HG03432 (cell line): ENCODE results near the gene DEFB131B.
"Not testable (repeated sequence)": the region's sequence is repeated elsewhere in the genome, so short reads cannot be mapped to it uniquely, and the experiment has no call there.

ENCODE experiments used
- ATAC-seq: cut with Tn5 transposase; IDR thresholded peaks from one replicate; pipeline ENCODE4 v1.9.1; 2021; ENCODE audit warnings: mild to moderate bottlenecking, moderate library complexity; ENCODE audit not compliant: unreplicated experiment

Gene DEFB131B, protein sequence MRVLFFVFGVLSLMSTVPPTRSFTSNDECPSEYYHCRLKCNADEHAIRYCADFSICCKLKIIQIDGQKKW

GRCh38 chr11:71878059-71878458 lies at the start of gene DEFB131B:
Gene DEFB131B, plus strand, starts transcription at chr11:71878453. Its CDS starts 0 bp downstream, at chr11:71878453.
- ATAC-seq: not testable (repeated sequence)

- not testable (repeated sequence) for ATAC-seq
Observed at GRCh38 chr11:71829247-71829646, 49.0 kb upstream of the DEFB131B start.

DNA sequence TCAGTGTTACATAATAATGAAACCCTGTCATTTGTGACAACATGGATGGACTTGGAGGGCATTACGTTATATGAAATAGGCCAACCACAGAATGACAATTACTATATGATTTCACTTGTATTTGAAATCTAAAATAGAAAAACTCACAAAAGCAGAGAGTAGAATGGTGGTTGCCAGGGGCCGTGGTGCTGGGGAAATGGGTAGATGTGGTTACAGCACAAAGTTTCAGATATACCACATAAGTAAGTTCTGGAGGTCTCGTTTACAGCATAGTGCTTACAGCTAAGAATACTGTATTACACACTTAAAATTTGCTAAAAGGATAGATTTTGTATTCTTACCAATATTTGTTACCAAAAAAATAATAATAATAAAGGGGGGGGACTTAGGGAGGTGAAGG lies 48.6 kb upstream of the DEFB131B start:
- not testable (repeated sequence) for ATAC-seq

DNA sequence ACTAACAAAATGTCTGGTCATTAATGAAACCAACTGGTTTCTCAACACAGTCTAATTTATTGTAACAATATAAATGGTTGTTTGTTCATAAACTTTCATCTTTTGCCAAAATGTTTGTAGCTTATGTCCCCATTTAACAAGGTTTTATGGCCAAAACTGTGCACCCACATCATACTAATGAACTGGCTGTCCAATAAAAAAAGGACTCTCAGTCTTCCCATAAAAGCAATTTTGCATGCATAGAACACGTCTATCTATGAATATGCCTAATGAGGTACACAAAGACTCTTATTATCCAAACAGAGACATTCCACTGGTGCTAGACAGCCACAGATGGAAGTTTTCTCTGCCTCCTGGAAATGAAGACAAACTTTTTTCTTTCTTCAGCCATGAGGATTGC lies 45.4 kb upstream of the DEFB131B start, which contains the start of gene DEFB108B:
DEFB108B (plus strand) TSS at position 390 of the 400 bp plus-strand sequence; CDS start at position 390, 0 bp downstream.
- ATAC-seq: not testable (repeated sequence)

DNA sequence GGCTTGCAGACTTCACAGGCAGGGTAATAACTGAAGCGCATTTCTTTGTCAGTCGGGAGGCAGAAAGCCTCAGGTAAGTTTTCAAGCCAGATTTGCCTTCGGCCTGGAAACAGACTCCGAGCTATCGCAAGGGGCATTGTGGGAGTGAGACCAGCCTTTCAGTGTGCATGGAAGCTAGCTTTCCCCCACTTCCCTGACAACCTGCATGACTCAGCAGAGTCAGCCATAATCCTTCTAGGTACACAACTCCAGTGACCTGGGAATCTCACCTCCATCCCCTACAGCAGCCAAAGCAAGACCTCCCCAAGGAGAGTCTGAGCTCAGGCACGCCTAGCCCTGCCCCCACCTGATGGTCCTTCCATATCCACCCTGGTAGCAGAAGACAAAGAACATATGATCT lies 35.5 kb upstream of the DEFB131B start:
- not testable (repeated sequence) for ATAC-seq

DNA sequence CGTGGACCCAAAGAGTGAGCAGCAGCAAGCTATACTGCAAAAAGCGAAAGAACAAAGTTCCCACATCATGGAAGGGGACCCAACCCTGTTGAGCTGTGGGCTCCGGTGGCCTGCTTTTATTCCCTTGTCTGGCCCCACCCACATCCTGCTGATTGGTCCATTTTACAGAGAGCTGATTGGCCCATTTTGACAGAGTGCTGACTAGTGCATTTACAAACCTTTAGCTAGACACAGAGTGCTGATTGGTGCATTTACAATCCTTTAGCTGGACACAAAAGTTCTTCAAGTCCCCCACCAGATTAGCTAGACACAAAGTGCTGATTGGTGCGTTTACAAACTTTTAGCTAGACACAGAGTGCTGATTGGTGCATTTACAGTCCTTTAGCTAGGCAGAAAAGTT lies 34.9 kb upstream of the DEFB131B start:
- ATAC-seq: not testable (repeated sequence)

GRCh38 chr11:71843858-71844257 lies 34.4 kb upstream of the DEFB131B start:
- ATAC-seq: no peak

- ATAC-seq: not testable (repeated sequence)
Observed at GRCh38 chr11:71853895-71854294, 24.4 kb upstream of the DEFB131B start.

- ATAC-seq: not testable (repeated sequence)
Observed at GRCh38 chr11:71855880-71856279, 22.4 kb upstream of the DEFB131B start.

DNA sequence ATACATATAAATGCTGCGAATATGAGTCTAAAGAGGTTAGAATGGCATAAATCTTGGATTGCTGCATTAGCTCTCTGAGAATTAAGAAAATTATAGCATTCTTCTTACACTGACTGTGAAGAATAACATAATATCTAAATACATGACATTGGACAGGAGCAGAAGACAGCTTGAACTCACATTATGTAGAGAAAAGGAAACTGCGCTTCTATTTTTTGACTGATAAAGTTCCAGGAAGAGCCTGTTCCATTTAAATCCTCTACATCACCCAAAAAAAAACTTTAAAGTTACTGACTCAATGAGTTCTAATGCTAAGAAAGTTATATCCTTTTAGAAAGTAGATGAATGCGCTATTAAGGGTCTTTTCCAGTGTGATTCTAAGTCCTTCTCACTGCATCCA lies 17.4 kb upstream of the DEFB131B start:
- not testable (repeated sequence) for ATAC-seq

GRCh38 chr11:71863978-71864627 lies 14.2 kb upstream of the DEFB131B start:
- not testable (repeated sequence) for ATAC-seq

- not testable (repeated sequence) for ATAC-seq
Observed at GRCh38 chr11:71867209-71867608, 11.0 kb upstream of the DEFB131B start.

GRCh38 chr11:71869931-71870330 lies 8.3 kb upstream of the DEFB131B start:
- not testable (repeated sequence) for ATAC-seq

GRCh38 chr11:71870661-71871060 lies 7.6 kb upstream of the DEFB131B start:
- not testable (repeated sequence) for ATAC-seq

DNA sequence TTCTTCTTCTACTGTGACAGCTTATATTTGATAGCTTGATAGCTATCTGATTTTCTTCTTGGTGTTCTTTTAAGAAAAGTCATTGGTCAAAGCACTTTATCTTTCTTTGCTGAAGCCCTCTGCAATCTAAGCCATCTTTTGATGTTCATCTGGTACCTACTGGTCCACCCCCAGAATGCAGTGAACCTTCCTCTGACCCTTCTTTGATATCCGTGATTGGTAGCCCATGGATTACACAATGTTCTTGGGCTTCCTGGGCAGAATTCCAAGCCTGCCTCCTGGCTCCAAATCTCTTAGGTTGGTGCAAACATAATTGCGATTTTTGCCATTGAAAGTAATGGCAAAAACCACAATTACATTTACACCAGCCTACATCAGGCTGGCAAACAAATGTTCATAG lies 2.0 kb upstream of the DEFB131B start:
- not testable (repeated sequence) for ATAC-seq

DNA sequence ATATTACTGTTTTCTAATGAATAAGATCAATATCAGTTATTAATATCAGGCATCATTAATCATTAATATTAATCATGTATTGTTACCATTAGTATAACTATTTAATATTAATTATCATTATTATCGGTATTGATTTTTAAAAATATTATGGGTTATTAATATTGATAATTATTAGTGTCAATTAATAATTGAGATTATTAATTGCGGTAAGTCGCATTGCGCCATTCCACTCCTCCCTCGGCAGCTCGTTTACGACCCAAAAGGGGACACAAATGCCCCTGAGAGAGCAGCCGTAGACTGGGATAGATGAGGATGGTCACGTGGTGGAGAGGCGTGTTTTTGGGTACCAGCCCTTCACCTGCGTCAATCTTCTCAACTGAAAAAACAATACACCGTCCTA lies 7.6 kb downstream of the DEFB131B start:
- not testable (repeated sequence) for ATAC-seq

GRCh38 chr11:71888335-71889010 lies 10.2 kb downstream of the DEFB131B start:
- ATAC-seq: not testable (repeated sequence)

GRCh38 chr11:71889181-71889872 lies 11.1 kb downstream of the DEFB131B start:
- not testable (repeated sequence) for ATAC-seq

- ATAC-seq: no peak
Observed at GRCh38 chr11:71895961-71896360, 17.7 kb downstream of the DEFB131B start.

DNA sequence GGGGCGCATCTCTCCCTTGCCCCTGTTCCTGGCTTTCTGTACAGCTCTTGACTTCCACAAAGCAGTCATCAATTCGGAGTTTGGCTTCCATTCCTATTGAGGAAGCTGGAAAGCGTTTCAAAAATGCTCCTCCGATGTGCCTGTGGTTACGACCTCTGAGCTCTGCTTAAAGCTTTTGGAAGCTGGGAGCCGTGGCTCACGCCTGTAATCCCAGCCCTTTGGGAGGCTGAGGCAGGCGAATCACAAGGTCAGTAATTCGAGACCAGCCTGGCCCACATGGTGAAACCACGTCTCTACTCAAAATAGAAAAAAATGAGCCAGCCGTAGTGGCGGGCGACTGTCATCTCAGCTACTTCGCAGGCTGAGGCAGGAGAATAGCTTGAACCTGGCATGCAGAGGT lies 22.9 kb downstream of the DEFB131B start:
- not testable (repeated sequence) for ATAC-seq

GRCh38 chr11:71908218-71908617 lies 30.0 kb downstream of the DEFB131B start:
- ATAC-seq: no peak
